ENCODE results near the gene LY6G6C. TPM values are rescaled to one million over a fixed set of nuclear protein-coding genes. Genes with fewer than 3 reads are reported as not detected.
A peak's percentile ranks its signal among the peaks of the same experiment; 100 is the strongest.

The LY6G6C gene
- total and polyA plus RNA-seq, 12 donors, result not detected

DNA sequence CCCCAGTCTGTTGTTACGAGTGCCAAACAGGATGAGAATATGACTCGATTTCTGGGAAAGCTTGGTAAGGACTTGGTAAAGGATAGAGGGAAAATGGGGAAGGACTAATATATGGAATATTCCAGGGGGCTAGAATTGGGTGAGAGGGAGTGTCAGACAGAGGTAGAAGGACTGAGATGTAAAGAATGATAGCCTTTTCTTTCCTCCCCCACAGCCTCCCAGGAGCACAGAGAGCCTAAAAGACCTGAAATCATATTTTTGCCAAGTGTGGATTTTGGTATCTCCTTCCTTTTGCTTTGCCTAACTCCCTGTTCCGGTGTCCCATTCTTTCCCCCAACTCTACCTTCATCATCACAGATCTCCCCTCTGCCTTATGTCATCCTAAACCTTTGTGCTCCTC lies 21.3 kb upstream of the LY6G6C start:
- Histone ChIP-seq H3K36me3 (peaks cover 0 to 27% (median 0%) of the 10 kb centered on the region in 9 donors), H3K27me3 (no peaks in the 10 kb centered on the region), H3K4me3 (no peak overlapping the region), H3K4me1 (peaks cover 0 to 28% (median 21%) of the 10 kb centered on the region in 9 donors), H3K9me3 (no peaks in the 10 kb centered on the region), H3K27ac (no peak overlapping the region)
- intact Hi-C loops (cut with DNase I), result loop anchor here in 1 of 10 donors (5.0 kb wide), 1 partner anchor 39 kb away; no protein-coding TSS in a partner anchor
- no peak for TF ChIP-seq CTCF (IDR thresholded peaks at IDR 0.05)
- WGBS, 2 donors, result 83 to 88% methylated on average over 3 of the region's 3 CpGs
- ATAC-seq (no peak), DNase-seq (no peak)

- ATAC-seq (no peak), DNase-seq (no peak)
- 82 to 89% methylated on average over 2 of the region's 2 CpGs for WGBS, 2 donors
- Histone ChIP-seq H3K36me3 (peaks cover 0 to 21% (median 0%) of the 10 kb centered on the region in 9 donors), H3K4me3 (no peak overlapping the region), H3K27ac (no peak overlapping the region), H3K27me3 (no peaks in the 10 kb centered on the region), H3K9me3 (no peaks in the 10 kb centered on the region), H3K4me1 (peaks cover 3 to 39% (median 30%) of the 10 kb centered on the region in 9 donors)
- intact Hi-C loops (cut with DNase I), result loop anchor here in 1 of 10 donors (5.0 kb wide), 1 partner anchor 40 kb away; no protein-coding TSS in a partner anchor
- TF ChIP-seq CTCF (IDR thresholded peaks at IDR 0.05), result no peak
Measured at GRCh38 chr6:31741815-31742214, 20.3 kb upstream of the LY6G6C start.

GRCh38 chr6:31740397-31741223 lies 19.1 kb upstream of the LY6G6C start:
- Histone ChIP-seq H3K9me3 (no peaks in the 10 kb centered on the region), H3K27ac (peak overlapping the region in 9 of 10 donors; percentile 20 to 98 (median 65)), H3K4me3 (peak overlapping the region; percentile 56 to 94 (median 76)), H3K27me3 (no peaks in the 10 kb centered on the region), H3K4me1 (peaks cover 4 to 42% (median 36%) of the 10 kb centered on the region in 9 donors), H3K36me3 (peaks cover 0 to 19% (median 0%) of the 10 kb centered on the region in 9 donors)
- ATAC-seq (peak in 4 of 8 donors; percentile 4 to 16 (median 6)), DNase-seq (peak; percentile 27 to 31)
- no peak for TF ChIP-seq CTCF (IDR thresholded peaks at IDR 0.05)
- 17 to 19% methylated on average over 29 of the region's 29 CpGs for WGBS, 2 donors
- intact Hi-C loops (cut with DNase I), result loop anchor here in 1 of 10 donors (5.0 kb wide), 1 partner anchor 42 kb away; no protein-coding TSS in a partner anchor

- H3K36me3 ChIP-seq, result peaks cover 0 to 19% (median 0%) of the 10 kb centered on the region in 9 donors
- ATAC-seq, result peak; percentile 90 to 96 (median 94)
- H3K9me3 ChIP-seq, result no peaks in the 10 kb centered on the region
- WGBS, 2 donors, result 0% methylated on average over 58 of the region's 58 CpGs
- no peaks in the 10 kb centered on the region for H3K27me3 ChIP-seq
- TF ChIP-seq CTCF (IDR thresholded peaks at IDR 0.05), result no peak
- peaks cover 4 to 42% (median 38%) of the 10 kb centered on the region in 9 donors for H3K4me1 ChIP-seq
- intact Hi-C loops (cut with DNase I), result loop anchor here in 6 of 10 donors (5.0 to 10.0 kb wide), 7 partner anchors 42 to 95 kb away; partner anchors contain the start of genes HSPA1B (in 1 of the 6), LY6G5C (in 1 of the 6) and VARS1 (in 1 of the 6)
- H3K4me3 ChIP-seq, result peak within 1 kb of the TSS; percentile 56 to 94 (median 76)
- DNase-seq, result peak; percentile 97 to 99
- H3K27ac ChIP-seq, result peak within 1 kb of the TSS in 9 of 10 donors; percentile 20 to 98 (median 66)
Measured at GRCh38 chr6:31739639-31740396, 18.3 kb upstream of the LY6G6C start, which contains the start of gene MSH5. TSS of gene MSH5 (plus strand) at chr6:31740005. CDS start at chr6:31740467, 462 bp downstream.

Data from heart right ventricle (tissue), 16 donors.